ENCODE results near the gene FCER1G. TPM values are rescaled to one million over a fixed set of nuclear protein-coding genes. Genes with fewer than 3 reads are reported as not detected.

Gene FCER1G
- total RNA-seq, 1 donor from 2014 or later, result 158 TPM

GRCh38 chr1:161189036-161189435, 26.1 kb upstream of the FCER1G start:
- intact Hi-C loops (cut with DNase I), result no loop called here
- Histone ChIP-seq H3K9me3 (no peaks in the 10 kb centered on the region), H3K36me3 (no peaks in the 10 kb centered on the region), H3K27me3 (no peaks in the 10 kb centered on the region), H3K27ac (no peak overlapping the region), H3K4me1 (peaks cover 36% of the 10 kb centered on the region), H3K4me3 (no peak overlapping the region)
- no peak for TF ChIP-seq CTCF (IDR thresholded peaks at IDR 0.05)
- DNase-seq, result no peak
- ATAC-seq, result no peak

- H3K36me3 ChIP-seq, result no peaks in the 10 kb centered on the region
- ATAC-seq (no peak), DNase-seq (no peak)
- H3K4me3 ChIP-seq, result no peak overlapping the region
- peaks cover 24% of the 10 kb centered on the region for H3K4me1 ChIP-seq
- H3K9me3 ChIP-seq, result no peaks in the 10 kb centered on the region
- H3K27ac ChIP-seq, result no peak overlapping the region
- TF ChIP-seq CTCF (IDR thresholded peaks at IDR 0.05), result no peak
- intact Hi-C loops (cut with DNase I), result no loop called here
- H3K27me3 ChIP-seq, result no peaks in the 10 kb centered on the region
Observed at GRCh38 chr1:161190962-161191521, 24.1 kb upstream of the FCER1G start.

- Histone ChIP-seq H3K36me3 (no peaks in the 10 kb centered on the region), H3K27me3 (no peaks in the 10 kb centered on the region), H3K27ac (no peak overlapping the region), H3K4me3 (no peak overlapping the region), H3K4me1 (peaks cover 20% of the 10 kb centered on the region), H3K9me3 (no peaks in the 10 kb centered on the region)
- ATAC-seq (no peak), DNase-seq (no peak)
- intact Hi-C loops (cut with DNase I), result no loop called here
- TF ChIP-seq CTCF (IDR thresholded peaks at IDR 0.05), result no peak
Observed at GRCh38 chr1:161191971-161192370, 23.1 kb upstream of the FCER1G start.

GRCh38 chr1:161192476-161193465, 22.3 kb upstream of the FCER1G start:
- ATAC-seq (peak; percentile 83), DNase-seq (no peak)
- TF ChIP-seq CTCF (IDR thresholded peaks at IDR 0.05), result peak; percentile 89
- Histone ChIP-seq H3K9me3 (no peaks in the 10 kb centered on the region), H3K36me3 (no peaks in the 10 kb centered on the region), H3K4me1 (peaks cover 17% of the 10 kb centered on the region), H3K27me3 (no peaks in the 10 kb centered on the region), H3K4me3 (no peak overlapping the region), H3K27ac (peak overlapping the region; percentile 24)
- intact Hi-C loops (cut with DNase I), result no loop called here

GRCh38 chr1:161193561-161194235, 21.4 kb upstream of the FCER1G start:
- H3K36me3 ChIP-seq, result no peaks in the 10 kb centered on the region
- peaks cover 26% of the 10 kb centered on the region for H3K4me1 ChIP-seq
- H3K27ac ChIP-seq, result no peak overlapping the region
- TF ChIP-seq CTCF (IDR thresholded peaks at IDR 0.05), result peak; percentile 25
- H3K4me3 ChIP-seq, result no peak overlapping the region
- no peak for ATAC-seq
- no peaks in the 10 kb centered on the region for H3K27me3 ChIP-seq
- no peak for DNase-seq
- H3K9me3 ChIP-seq, result no peaks in the 10 kb centered on the region
- intact Hi-C loops (cut with DNase I), result no loop called here

Measured in upper lobe of right lung (tissue), 1 donor.